ENCODE data around the gene MCTP1. TPM values are rescaled to one million over a fixed set of nuclear protein-coding genes. Genes with fewer than 3 reads are reported as not detected.

The MCTP1 gene
- polyA plus RNA-seq, 1 donor (not counting 4 experiments of a cell fraction or from before 2014, with no cell fraction given) = 4.9 TPM

GRCh38 chr5:94777056-94777880 is 507.6 kb downstream of the MCTP1 start:
- H3K4me3 ChIP-seq (ENCODE audit: control insufficient read depth in 2 of 3, extremely low read depth in 1 of 3, insufficient read depth in 2 of 3, low read depth in 1 of 3, low read length in 3 of 3) = no peak overlapping the region
- no peaks in the 10 kb centered on the region for H3K27me3 ChIP-seq (ENCODE audit: control insufficient read depth, extremely low read depth, insufficient read depth, low read length)
- H3K9me1 ChIP-seq (ENCODE audit: control insufficient read depth, extremely low read depth, insufficient read depth, low read length) = no peaks in the 10 kb centered on the region
- H3K36me3 ChIP-seq (ENCODE audit: control insufficient read depth in 2 of 2, extremely low read depth in 1 of 2, insufficient read depth in 2 of 2, low read length in 2 of 2) = no peaks in the 10 kb centered on the region
- dilution Hi-C loops (cut with MboI; ENCODE audit: extremely low pct_ligation_motif_present, low sequenced_read_pairs) = no loop called here
- no peaks in the 10 kb centered on the region for H3K79me2 ChIP-seq (ENCODE audit: control insufficient read depth, insufficient read depth, low read length)
- H3K4me1 ChIP-seq (ENCODE audit: control insufficient read depth, extremely low read depth, insufficient read depth, low read length) = no peaks in the 10 kb centered on the region
- DNase-seq (ENCODE audit: low read depth, low spot score) (no peak), FAIRE-seq (no peak)
- no peak overlapping the region for H3K4me2 ChIP-seq (ENCODE audit: control insufficient read depth, extremely low read depth, insufficient read depth, low read depth, low read length)
- H3K9ac ChIP-seq (ENCODE audit: control insufficient read depth, extremely low read depth, insufficient read depth, low read length) = no peak overlapping the region
- H2AFZ ChIP-seq (ENCODE audit: control insufficient read depth, low read length) = no peak overlapping the region
- no peaks in the 10 kb centered on the region for H4K20me1 ChIP-seq (ENCODE audit: control insufficient read depth, extremely low read depth, insufficient read depth, low read length)
- TF ChIP-seq CTCF (optimal IDR thresholded peaks at IDR 0.05 in 1 of 3, IDR thresholded peaks at IDR 0.05 in 1 of 3, conservative IDR thresholded peaks at IDR 0.05 in 1 of 3; ENCODE audit: extremely low read depth in 1 of 3, insufficient read depth in 2 of 3, low read length in 3 of 3) (no peak), EZH2 (IDR thresholded peaks at IDR 0.05; ENCODE audit: low read length) (no peak)
- no peak overlapping the region for H3K27ac ChIP-seq (ENCODE audit: control insufficient read depth, insufficient read depth, low read length)
- no peaks in the 10 kb centered on the region for H3K9me3 ChIP-seq (ENCODE audit: control insufficient read depth, low read depth, low read length)

GRCh38 chr5:94776167-94776566 is 508.7 kb downstream of the MCTP1 start:
- dilution Hi-C loops (cut with MboI; ENCODE audit: extremely low pct_ligation_motif_present, low sequenced_read_pairs) = no loop called here
- H3K4me1 ChIP-seq (ENCODE audit: control insufficient read depth, extremely low read depth, insufficient read depth, low read length) = no peaks in the 10 kb centered on the region
- H3K4me2 ChIP-seq (ENCODE audit: control insufficient read depth, extremely low read depth, insufficient read depth, low read depth, low read length) = no peak overlapping the region
- H3K79me2 ChIP-seq (ENCODE audit: control insufficient read depth, insufficient read depth, low read length) = no peaks in the 10 kb centered on the region
- TF ChIP-seq CTCF (optimal IDR thresholded peaks at IDR 0.05 in 1 of 3, IDR thresholded peaks at IDR 0.05 in 1 of 3, conservative IDR thresholded peaks at IDR 0.05 in 1 of 3; ENCODE audit: extremely low read depth in 1 of 3, insufficient read depth in 2 of 3, low read length in 3 of 3) (no peak), EZH2 (IDR thresholded peaks at IDR 0.05; ENCODE audit: low read length) (no peak)
- no peak for FAIRE-seq
- no peak overlapping the region for H3K27ac ChIP-seq (ENCODE audit: control insufficient read depth, insufficient read depth, low read length)
- no peak overlapping the region for H2AFZ ChIP-seq (ENCODE audit: control insufficient read depth, low read length)
- no peaks in the 10 kb centered on the region for H4K20me1 ChIP-seq (ENCODE audit: control insufficient read depth, extremely low read depth, insufficient read depth, low read length)
- H3K4me3 ChIP-seq (ENCODE audit: control insufficient read depth in 2 of 3, extremely low read depth in 1 of 3, insufficient read depth in 2 of 3, low read depth in 1 of 3, low read length in 3 of 3) = no peak overlapping the region
- H3K9ac ChIP-seq (ENCODE audit: control insufficient read depth, extremely low read depth, insufficient read depth, low read length) = no peak overlapping the region
- H3K27me3 ChIP-seq (ENCODE audit: control insufficient read depth, extremely low read depth, insufficient read depth, low read length) = no peaks in the 10 kb centered on the region
- DNase-seq (ENCODE audit: low read depth, low spot score) = no peak
- H3K9me1 ChIP-seq (ENCODE audit: control insufficient read depth, extremely low read depth, insufficient read depth, low read length) = no peaks in the 10 kb centered on the region
- H3K9me3 ChIP-seq (ENCODE audit: control insufficient read depth, low read depth, low read length) = no peaks in the 10 kb centered on the region
- no peaks in the 10 kb centered on the region for H3K36me3 ChIP-seq (ENCODE audit: control insufficient read depth in 2 of 2, extremely low read depth in 1 of 2, insufficient read depth in 2 of 2, low read length in 2 of 2)
